ENCODE data around the gene JAG2. TPM values are rescaled to one million over a fixed set of nuclear protein-coding genes. Genes with fewer than 3 reads are reported as not detected.

The JAG2 gene
- total and polyA plus RNA-seq, 8 donors: 9.9 to 38.3 (median 11.0) TPM

DNA sequence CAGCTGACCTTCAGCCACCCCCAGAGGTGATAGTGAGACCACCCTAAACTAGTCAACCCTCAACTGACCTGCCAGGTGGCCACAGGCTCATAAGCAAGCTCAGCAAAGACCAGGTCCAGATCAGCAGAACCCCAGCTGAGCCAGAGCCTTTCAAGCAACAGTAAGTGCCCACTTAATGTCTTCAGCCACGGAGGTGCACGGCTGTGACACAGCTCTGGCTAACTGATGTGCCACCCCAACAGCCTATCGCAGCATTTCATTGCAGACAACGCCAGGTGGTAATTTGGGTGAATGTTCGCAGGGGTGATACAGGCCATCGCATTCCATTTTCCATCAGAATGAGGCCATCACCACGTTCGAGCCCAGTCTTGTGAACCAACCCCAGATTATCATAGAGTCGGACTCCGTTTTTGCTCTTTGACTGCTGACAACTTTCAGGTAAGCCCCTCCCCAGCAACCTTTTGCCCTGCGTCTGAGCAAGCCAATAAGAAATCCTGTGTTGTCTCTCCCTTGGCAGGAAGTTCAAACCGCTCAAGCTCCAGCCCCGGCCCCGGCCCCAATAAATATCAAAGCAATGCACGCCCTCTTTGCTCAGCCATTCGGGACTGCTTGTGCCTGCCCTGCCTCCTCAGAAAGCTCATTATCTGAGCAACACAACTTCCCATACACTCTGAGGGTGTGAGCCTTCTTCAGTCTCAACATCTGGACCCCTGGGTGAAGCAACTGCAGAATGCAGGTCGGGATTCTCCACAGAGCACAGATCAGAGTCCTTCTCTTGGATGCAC lies 44.4 kb downstream of the JAG2 start:
- no peak for ATAC-seq
- Histone ChIP-seq H3K4me1 (no peaks in the 10 kb centered on the region), H3K36me3 (no peaks in the 10 kb centered on the region), H3K27me3 (no peaks in the 10 kb centered on the region), H3K9me3 (no peaks in the 10 kb centered on the region), H3K4me3 (no peak overlapping the region), H3K27ac (no peak overlapping the region)
- no peak for FAIRE-seq
- 70 to 82% methylated on average over 17 of the region's 17 CpGs for WGBS, 2 donors
- intact Hi-C loops (cut with DNase I): no loop called here
- TF ChIP-seq, protein P1, sequence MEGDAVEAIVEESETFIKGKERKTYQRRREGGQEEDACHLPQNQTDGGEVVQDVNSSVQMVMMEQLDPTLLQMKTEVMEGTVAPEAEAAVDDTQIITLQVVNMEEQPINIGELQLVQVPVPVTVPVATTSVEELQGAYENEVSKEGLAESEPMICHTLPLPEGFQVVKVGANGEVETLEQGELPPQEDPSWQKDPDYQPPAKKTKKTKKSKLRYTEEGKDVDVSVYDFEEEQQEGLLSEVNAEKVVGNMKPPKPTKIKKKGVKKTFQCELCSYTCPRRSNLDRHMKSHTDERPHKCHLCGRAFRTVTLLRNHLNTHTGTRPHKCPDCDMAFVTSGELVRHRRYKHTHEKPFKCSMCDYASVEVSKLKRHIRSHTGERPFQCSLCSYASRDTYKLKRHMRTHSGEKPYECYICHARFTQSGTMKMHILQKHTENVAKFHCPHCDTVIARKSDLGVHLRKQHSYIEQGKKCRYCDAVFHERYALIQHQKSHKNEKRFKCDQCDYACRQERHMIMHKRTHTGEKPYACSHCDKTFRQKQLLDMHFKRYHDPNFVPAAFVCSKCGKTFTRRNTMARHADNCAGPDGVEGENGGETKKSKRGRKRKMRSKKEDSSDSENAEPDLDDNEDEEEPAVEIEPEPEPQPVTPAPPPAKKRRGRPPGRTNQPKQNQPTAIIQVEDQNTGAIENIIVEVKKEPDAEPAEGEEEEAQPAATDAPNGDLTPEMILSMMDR (IDR thresholded peaks at IDR 0.05): no peak
- DNase-seq: peak in 1 of 6 donors; percentile 4

DNA sequence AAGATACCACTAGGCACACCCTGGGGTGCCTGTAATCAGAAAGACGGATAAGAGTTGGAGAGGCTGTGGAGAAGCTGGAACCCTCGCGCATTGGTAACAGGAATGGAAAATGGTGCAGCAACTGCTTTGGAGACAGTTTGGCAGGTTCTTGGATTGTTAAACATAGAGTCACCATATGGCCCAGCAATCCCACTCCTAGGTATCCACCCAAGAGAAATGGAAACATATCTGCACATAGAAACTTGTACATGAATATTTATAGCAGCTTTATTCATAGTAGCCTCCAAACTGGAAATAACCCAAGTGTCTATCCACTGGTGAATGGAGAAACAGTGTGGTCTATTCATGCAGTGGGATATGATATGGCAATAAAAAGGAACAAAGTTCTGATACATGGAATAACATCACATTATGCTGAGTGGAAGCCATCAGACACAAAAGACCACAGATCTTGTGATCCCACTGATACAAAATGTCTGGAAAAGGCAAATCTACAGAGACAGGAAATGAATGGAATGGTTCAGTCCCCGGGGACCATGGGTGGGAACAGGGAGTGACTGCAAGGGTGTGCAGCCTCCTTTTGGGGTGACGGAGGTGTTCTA lies 45.4 kb downstream of the JAG2 start:
- no peak for DNase-seq
- no peak for FAIRE-seq
- TF ChIP-seq, protein P1 (IDR thresholded peaks at IDR 0.05): no peak
- no peak for ATAC-seq
- Histone ChIP-seq H3K36me3 (no peaks in the 10 kb centered on the region), H3K27ac (no peak overlapping the region), H3K9me3 (no peaks in the 10 kb centered on the region), H3K4me1 (no peaks in the 10 kb centered on the region), H3K4me3 (no peak overlapping the region), H3K27me3 (no peaks in the 10 kb centered on the region)
- 84 to 91% methylated on average over 5 of the region's 5 CpGs for WGBS, 2 donors
- intact Hi-C loops (cut with DNase I): no loop called here

DNA sequence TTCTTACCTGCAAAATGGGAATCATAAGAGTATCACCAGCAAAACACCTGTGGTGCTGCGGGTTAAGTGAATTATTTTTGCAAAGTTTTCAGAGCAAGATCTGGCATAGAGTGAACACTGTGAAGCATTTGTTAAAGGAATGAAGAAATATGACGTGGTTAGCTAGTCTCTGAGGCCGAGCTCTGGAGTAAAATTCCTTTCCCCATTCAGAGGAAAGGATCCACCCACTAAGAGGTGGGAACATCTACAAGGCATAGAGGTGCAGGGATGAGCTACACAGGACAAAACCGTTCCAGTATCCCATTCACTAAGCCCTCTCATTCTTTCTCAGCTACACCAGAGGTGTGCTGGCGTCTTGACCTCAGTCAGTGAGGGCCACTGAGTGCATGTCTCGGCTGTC lies 48.5 kb downstream of the JAG2 start:
- H3K27ac ChIP-seq: no peak overlapping the region

DNA sequence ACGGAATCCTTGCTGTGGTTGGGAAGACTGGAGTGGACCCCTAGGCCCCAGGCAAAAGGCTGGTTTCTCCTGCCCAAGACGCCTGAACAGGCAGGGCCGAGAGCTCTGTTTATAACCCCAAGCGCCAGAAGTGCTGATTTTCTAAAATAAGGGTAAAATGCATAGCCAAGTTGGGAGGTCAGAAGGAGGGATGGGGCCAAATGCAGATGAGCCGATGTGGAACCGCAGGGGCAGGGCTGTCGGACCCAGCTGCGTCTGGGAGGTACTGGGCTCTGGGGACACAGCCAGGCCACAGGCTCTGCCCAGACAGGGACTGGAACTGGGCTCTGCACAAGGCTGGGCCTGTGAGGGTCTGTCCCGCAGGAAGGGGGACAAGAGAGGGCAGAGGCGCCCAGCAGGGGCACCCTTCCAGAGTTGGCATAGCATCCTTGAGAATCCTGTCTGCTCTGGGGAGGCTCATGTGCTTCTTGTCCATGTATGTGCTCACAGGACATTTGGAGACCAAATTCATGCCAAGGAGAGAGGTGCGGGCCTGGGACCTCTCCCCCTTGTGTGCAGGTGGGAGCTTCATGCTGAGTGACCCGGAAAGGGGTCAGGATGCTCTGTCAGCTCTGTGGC lies 49.1 kb downstream of the JAG2 start:
- TF ChIP-seq, protein P1 (IDR thresholded peaks at IDR 0.05): no peak
- intact Hi-C loops (cut with DNase I): no loop called here
- H3K36me3 ChIP-seq: no peaks in the 10 kb centered on the region
- H3K9me3 ChIP-seq: no peaks in the 10 kb centered on the region
- H3K4me1 ChIP-seq: no peaks in the 10 kb centered on the region
- H3K27me3 ChIP-seq: no peaks in the 10 kb centered on the region
- H3K4me3 ChIP-seq: no peak overlapping the region
- 79 to 85% methylated on average over 12 of the region's 12 CpGs for WGBS, 2 donors
- FAIRE-seq (no peak), ATAC-seq (no peak), DNase-seq (no peak)
- no peak overlapping the region for H3K27ac ChIP-seq

More for the DNA sequence above, 48.5 kb downstream of the JAG2 start:
- no peak for ATAC-seq
- no peak for FAIRE-seq
- TF ChIP-seq, protein P1 (IDR thresholded peaks at IDR 0.05): no peak
- 79 to 83% methylated on average over 6 of the region's 6 CpGs for WGBS, 2 donors
- no peaks in the 10 kb centered on the region for H3K27me3 ChIP-seq
- H3K4me1 ChIP-seq: no peaks in the 10 kb centered on the region
- no peak for DNase-seq
- no peaks in the 10 kb centered on the region for H3K9me3 ChIP-seq
- intact Hi-C loops (cut with DNase I): no loop called here
- H3K4me3 ChIP-seq: no peak overlapping the region
- no peaks in the 10 kb centered on the region for H3K36me3 ChIP-seq
